ENCODE measurements around the gene CHCHD3. TPM values are rescaled to one million over a fixed set of nuclear protein-coding genes. Genes with fewer than 3 reads are reported as not detected.

Gene CHCHD3
- total RNA-seq, 2 experiments from 2014 or later = 21.6 to 21.7 TPM

DNA sequence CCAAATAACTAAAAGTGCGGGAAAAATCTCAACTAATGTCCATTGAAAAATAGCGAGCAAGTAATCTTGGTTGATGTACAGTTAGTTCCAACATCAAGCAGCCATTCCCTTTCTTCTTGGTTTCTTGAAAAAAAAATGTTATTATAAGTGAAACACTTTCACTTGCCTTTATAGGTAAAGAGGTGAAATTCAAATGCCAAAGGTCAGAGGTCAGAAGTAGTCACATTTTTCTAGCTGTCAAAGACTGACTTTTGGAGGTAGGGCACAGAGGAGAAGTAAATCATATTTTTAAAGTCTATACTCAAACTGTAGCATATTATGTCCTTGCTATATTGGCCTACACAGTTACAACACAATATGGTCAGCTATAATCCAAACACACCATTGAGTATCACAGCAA lies 62.3 kb downstream of the CHCHD3 start:
- POLR2A ChIA-PET = no interaction called here
- ATAC-seq (ENCODE audit: poor library complexity) (no peak), DNase-seq (no peak)
- Histone ChIP-seq H3K36me3 (ENCODE audit: insufficient read depth, low read length) (peaks cover 3% of the 10 kb centered on the region), H3K27ac (ENCODE audit: low read depth in 1 of 2, low read length in 2 of 2) (no peak overlapping the region), H3K4me3 (ENCODE audit: low read length) (no peak overlapping the region), H3K4me1 (ENCODE audit: insufficient read depth, low read length) (no peaks in the 10 kb centered on the region), H3K27me3 (ENCODE audit: control insufficient read depth in 1 of 2, insufficient read depth in 2 of 2, low read length in 2 of 2) (no peaks in the 10 kb centered on the region), H3K9me3 (ENCODE audit: control insufficient read depth in 1 of 2, insufficient read depth in 1 of 2, low read length in 2 of 2) (no peaks in the 10 kb centered on the region)
- Mint-ChIP-seq H3K4me1 (ENCODE audit: low read depth) (peaks cover 11% of the 10 kb centered on the region), H3K27ac (no peak overlapping the region), H3K4me3 (no peak overlapping the region), H3K27me3 (no peaks in the 10 kb centered on the region), H3K36me3 (ENCODE audit: low read depth) (peaks cover 65% of the 10 kb centered on the region), H3K9me3 (peaks cover 2% of the 10 kb centered on the region)
- CTCF ChIA-PET = no interaction called here
- TF ChIP-seq, protein P1, sequence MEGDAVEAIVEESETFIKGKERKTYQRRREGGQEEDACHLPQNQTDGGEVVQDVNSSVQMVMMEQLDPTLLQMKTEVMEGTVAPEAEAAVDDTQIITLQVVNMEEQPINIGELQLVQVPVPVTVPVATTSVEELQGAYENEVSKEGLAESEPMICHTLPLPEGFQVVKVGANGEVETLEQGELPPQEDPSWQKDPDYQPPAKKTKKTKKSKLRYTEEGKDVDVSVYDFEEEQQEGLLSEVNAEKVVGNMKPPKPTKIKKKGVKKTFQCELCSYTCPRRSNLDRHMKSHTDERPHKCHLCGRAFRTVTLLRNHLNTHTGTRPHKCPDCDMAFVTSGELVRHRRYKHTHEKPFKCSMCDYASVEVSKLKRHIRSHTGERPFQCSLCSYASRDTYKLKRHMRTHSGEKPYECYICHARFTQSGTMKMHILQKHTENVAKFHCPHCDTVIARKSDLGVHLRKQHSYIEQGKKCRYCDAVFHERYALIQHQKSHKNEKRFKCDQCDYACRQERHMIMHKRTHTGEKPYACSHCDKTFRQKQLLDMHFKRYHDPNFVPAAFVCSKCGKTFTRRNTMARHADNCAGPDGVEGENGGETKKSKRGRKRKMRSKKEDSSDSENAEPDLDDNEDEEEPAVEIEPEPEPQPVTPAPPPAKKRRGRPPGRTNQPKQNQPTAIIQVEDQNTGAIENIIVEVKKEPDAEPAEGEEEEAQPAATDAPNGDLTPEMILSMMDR (IDR thresholded peaks at IDR 0.05) = no peak
- intact Hi-C loops (cut with DNase I, micrococcal nuclease) = no loop called here

- H3K27ac ChIP-seq (ENCODE audit: low read depth in 1 of 2, low read length in 2 of 2) = no peak overlapping the region
- H3K9me3 ChIP-seq (ENCODE audit: control insufficient read depth in 1 of 2, insufficient read depth in 1 of 2, low read length in 2 of 2) = no peaks in the 10 kb centered on the region
- Mint-ChIP-seq H3K4me1 (ENCODE audit: low read depth) (peaks cover 11% of the 10 kb centered on the region), H3K36me3 (ENCODE audit: low read depth) (peaks cover 55% of the 10 kb centered on the region), H3K9me3 (peaks cover 2% of the 10 kb centered on the region), H3K27me3 (no peaks in the 10 kb centered on the region), H3K4me3 (no peak overlapping the region), H3K27ac (no peak overlapping the region)
- ATAC-seq (ENCODE audit: poor library complexity) (no peak), DNase-seq (no peak)
- H3K4me1 ChIP-seq (ENCODE audit: insufficient read depth, low read length) = no peaks in the 10 kb centered on the region
- H3K36me3 ChIP-seq (ENCODE audit: insufficient read depth, low read length) = peaks cover 1% of the 10 kb centered on the region
- intact Hi-C loops (cut with DNase I, micrococcal nuclease) = no loop called here
- ChIA-PET POLR2A (no interaction called here), CTCF (no interaction called here)
- no peaks in the 10 kb centered on the region for H3K27me3 ChIP-seq (ENCODE audit: control insufficient read depth in 1 of 2, insufficient read depth in 2 of 2, low read length in 2 of 2)
- no peak overlapping the region for H3K4me3 ChIP-seq (ENCODE audit: low read length)
- TF ChIP-seq, protein P1 (IDR thresholded peaks at IDR 0.05) = no peak
Observed at GRCh38 chr7:133016604-133017003, 65.3 kb downstream of the CHCHD3 start.

DNA sequence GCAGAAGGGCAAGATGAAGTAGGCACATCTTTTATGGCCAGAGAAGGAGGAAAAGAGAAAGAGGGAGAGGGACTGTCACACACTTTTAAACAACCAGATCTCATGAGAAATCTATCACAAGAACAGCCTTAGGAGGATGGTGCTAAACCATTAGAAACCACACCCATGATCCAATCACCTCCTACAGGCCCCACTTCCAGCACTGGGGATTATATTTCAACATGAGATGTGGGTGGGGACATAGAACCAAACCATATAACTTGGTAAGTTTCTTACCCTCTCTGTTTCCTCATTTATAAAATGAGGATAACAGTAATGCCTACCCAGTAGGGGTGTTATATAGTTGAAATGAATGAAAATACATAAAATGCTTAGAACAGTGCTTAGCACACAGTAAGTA lies 66.0 kb downstream of the CHCHD3 start:
- ATAC-seq (ENCODE audit: poor library complexity) (no peak), DNase-seq (no peak)
- ChIA-PET CTCF (no interaction called here), POLR2A (no interaction called here)
- Mint-ChIP-seq H3K9me3 (peaks cover 2% of the 10 kb centered on the region), H3K27me3 (no peaks in the 10 kb centered on the region), H3K4me1 (ENCODE audit: low read depth) (peaks cover 11% of the 10 kb centered on the region), H3K36me3 (ENCODE audit: low read depth) (peaks cover 53% of the 10 kb centered on the region), H3K4me3 (no peak overlapping the region), H3K27ac (no peak overlapping the region)
- no peak overlapping the region for H3K4me3 ChIP-seq (ENCODE audit: low read length)
- TF ChIP-seq, protein P1 (IDR thresholded peaks at IDR 0.05) = no peak
- H3K4me1 ChIP-seq (ENCODE audit: insufficient read depth, low read length) = no peaks in the 10 kb centered on the region
- no peak overlapping the region for H3K27ac ChIP-seq (ENCODE audit: low read depth in 1 of 2, low read length in 2 of 2)
- no peaks in the 10 kb centered on the region for H3K9me3 ChIP-seq (ENCODE audit: control insufficient read depth in 1 of 2, insufficient read depth in 1 of 2, low read length in 2 of 2)
- H3K27me3 ChIP-seq (ENCODE audit: control insufficient read depth in 1 of 2, insufficient read depth in 2 of 2, low read length in 2 of 2) = no peaks in the 10 kb centered on the region
- intact Hi-C loops (cut with DNase I, micrococcal nuclease) = no loop called here
- H3K36me3 ChIP-seq (ENCODE audit: insufficient read depth, low read length) = peaks cover 2% of the 10 kb centered on the region
